Endodermal cell (in vitro differentiated cells): ENCODE measurements around the gene GRM4. TPM values are rescaled to one million over a fixed set of nuclear protein-coding genes. Genes with fewer than 3 reads are reported as not detected.

Experiments
- DNase-seq: peaks from one replicate; pipeline ENCODE4 v3.0.0-alpha.2; 2017
- H3K27ac ChIP-seq: 2 replicates; pipeline ENCODE4 v1.5.1; 2013; ENCODE audit warnings: mild to moderate bottlenecking, low read depth, low read length, moderate library complexity
- H3K27me3 ChIP-seq: 2 replicates; pipeline ENCODE4 v1.6.1; 2013; ENCODE audit warnings: mild to moderate bottlenecking, low read length, moderate library complexity; ENCODE audit not compliant: insufficient read depth, control insufficient read depth, poor library complexity, severe bottlenecking
- H3K36me3 ChIP-seq: 2 replicates; pipeline ENCODE4 v1.7.0; 2013; ENCODE audit warnings: mild to moderate bottlenecking, low read length, moderate library complexity; ENCODE audit not compliant: control insufficient read depth, insufficient read depth
- H3K4me1 ChIP-seq: one replicate; pipeline ENCODE4 v1.7.0; 2013; ENCODE audit warnings: low read length; ENCODE audit not compliant: control insufficient read depth, insufficient read depth
- H3K4me3 ChIP-seq: 2 replicates; pipeline ENCODE4 v1.5.1; 2013; ENCODE audit warnings: mild to moderate bottlenecking, low read length, moderate library complexity
- H3K9ac ChIP-seq: 2 replicates; pipeline ENCODE4 v1.6.1; 2013; ENCODE audit warnings: mild to moderate bottlenecking, low read length, moderate library complexity; ENCODE audit not compliant: poor library complexity, severe bottlenecking; ENCODE audit errors: extremely low read depth
- H3K9me3 ChIP-seq: 2 replicates; pipeline ENCODE4 v1.6.1; 2013; ENCODE audit warnings: mild to moderate bottlenecking, low read length, moderate library complexity; ENCODE audit not compliant: control insufficient read depth
- H3K27ac Mint-ChIP-seq: 2 replicates; pipeline ENCODE4 v1.8.0; 2020; ENCODE audit warnings: mixed read lengths
- H3K27me3 Mint-ChIP-seq: 2 replicates; pipeline ENCODE4 v1.8.0; 2021; ENCODE audit warnings: mild to moderate bottlenecking, mixed read lengths; ENCODE audit not compliant: insufficient read depth
- H3K36me3 Mint-ChIP-seq: 2 replicates; pipeline ENCODE4 v1.8.0; 2020; ENCODE audit warnings: low read depth, mixed read lengths
- H3K4me1 Mint-ChIP-seq: 2 replicates; pipeline ENCODE4 v1.8.0; 2020; ENCODE audit warnings: mixed read lengths
- H3K4me3 Mint-ChIP-seq: 2 replicates; pipeline ENCODE4 v1.8.0; 2020; ENCODE audit warnings: mild to moderate bottlenecking, moderate library complexity, mixed read lengths
- H3K9me3 Mint-ChIP-seq: 2 replicates; pipeline ENCODE4 v1.8.0; 2020; ENCODE audit warnings: mild to moderate bottlenecking, mixed read lengths
- WGBS, 2 experiments: methylation state at CpG; one replicate each; pipeline versions ENCODE4 v1.1.5 to v1.1.7; 2013; ENCODE audit warnings: missing lambda C conversion rate in 2 of 2, mixed read lengths in 1 of 2; ENCODE audit not compliant: insufficient coverage in 1 of 2, insufficient read length in 1 of 2; 5-methylcytosine and 5-hydroxymethylcytosine counted together
- total RNA-seq, 2 donors: library from RNA; stranded (reverse); fragmentation: NEBNext Ultra II Directional in 1 of 2; extraction: Animal tissue kit (Norgen Biotek cat#: 25700) in 1 of 2; gene quantifications; 2 replicates in 1 of 2; 3 replicates in 1 of 2; pipeline ENCODE4 v1.2.1, GENCODE V29; 2021
- TF ChIP-seq, protein P1 (sequence below): fragments of 200-600 bp; sonication (generic); conservative IDR thresholded peaks from 2 replicates; pipeline ENCODE4 v1.5.0; 2021; ENCODE audit warnings: antibody characterized with exemption, mild to moderate bottlenecking

The GRM4 gene
- total RNA-seq, 2 donors from 2014 or later = 3.1 to 9.1 TPM

DNA sequence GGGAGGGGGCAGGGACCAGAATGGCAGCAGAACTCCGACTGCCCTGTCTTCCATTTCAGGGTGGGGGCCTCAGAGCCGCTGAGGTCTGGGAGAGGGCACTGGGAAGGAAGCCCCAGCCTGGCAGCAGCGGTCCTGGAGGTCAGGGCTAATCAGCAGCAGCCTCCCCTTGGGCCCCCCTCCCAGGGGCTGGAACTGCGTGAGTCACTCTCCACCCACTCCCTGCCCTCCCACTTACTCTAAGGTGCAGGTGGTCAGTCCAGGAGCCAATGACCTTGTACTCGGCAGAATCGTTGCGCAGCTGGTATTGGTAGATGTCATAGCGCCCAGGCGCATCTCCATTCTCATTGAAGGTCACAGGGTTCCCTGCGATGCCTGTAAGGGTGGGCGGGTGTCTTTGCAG, 105.9 kb downstream of the GRM4 start:
- no peak overlapping the region for H3K27ac Mint-ChIP-seq
- H3K4me1 ChIP-seq = no peaks in the 10 kb centered on the region
- no peak overlapping the region for H3K4me3 Mint-ChIP-seq
- 89 to 92% methylated on average over 7 to 11 of the region's 11 CpGs for WGBS, 2 experiments
- no peak overlapping the region for H3K4me3 ChIP-seq
- H3K36me3 ChIP-seq = no peaks in the 10 kb centered on the region
- H3K9me3 Mint-ChIP-seq = no peaks in the 10 kb centered on the region
- H3K36me3 Mint-ChIP-seq = no peaks in the 10 kb centered on the region
- no peak overlapping the region for H3K27ac ChIP-seq
- no peaks in the 10 kb centered on the region for H3K27me3 Mint-ChIP-seq
- TF ChIP-seq, protein P1, sequence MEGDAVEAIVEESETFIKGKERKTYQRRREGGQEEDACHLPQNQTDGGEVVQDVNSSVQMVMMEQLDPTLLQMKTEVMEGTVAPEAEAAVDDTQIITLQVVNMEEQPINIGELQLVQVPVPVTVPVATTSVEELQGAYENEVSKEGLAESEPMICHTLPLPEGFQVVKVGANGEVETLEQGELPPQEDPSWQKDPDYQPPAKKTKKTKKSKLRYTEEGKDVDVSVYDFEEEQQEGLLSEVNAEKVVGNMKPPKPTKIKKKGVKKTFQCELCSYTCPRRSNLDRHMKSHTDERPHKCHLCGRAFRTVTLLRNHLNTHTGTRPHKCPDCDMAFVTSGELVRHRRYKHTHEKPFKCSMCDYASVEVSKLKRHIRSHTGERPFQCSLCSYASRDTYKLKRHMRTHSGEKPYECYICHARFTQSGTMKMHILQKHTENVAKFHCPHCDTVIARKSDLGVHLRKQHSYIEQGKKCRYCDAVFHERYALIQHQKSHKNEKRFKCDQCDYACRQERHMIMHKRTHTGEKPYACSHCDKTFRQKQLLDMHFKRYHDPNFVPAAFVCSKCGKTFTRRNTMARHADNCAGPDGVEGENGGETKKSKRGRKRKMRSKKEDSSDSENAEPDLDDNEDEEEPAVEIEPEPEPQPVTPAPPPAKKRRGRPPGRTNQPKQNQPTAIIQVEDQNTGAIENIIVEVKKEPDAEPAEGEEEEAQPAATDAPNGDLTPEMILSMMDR = no peak
- H3K9ac ChIP-seq = no peak overlapping the region
- peaks cover 5% of the 10 kb centered on the region for H3K4me1 Mint-ChIP-seq
- no peaks in the 10 kb centered on the region for H3K9me3 ChIP-seq
- H3K27me3 ChIP-seq = no peaks in the 10 kb centered on the region
- no peak for DNase-seq

DNA sequence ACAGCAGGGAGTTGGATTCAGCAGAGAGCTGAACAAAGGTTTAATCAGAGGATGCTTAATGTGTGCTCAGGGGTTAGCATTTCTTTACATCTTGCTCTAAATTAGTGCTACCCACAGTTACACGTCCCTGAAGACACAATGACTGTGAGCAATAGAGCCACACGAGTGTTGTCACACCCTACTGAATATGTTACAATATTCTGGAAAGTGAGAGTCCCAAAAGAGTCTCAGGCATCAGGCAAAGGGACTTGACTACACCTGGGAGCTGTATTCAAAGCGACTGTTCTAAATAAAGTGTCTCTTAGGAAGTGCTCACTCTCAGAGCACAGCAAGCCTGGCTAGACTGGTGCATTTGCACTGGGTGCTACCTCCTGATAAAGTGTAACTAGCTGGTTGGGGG, 108.7 kb downstream of the GRM4 start:
- Histone ChIP-seq H3K9me3 (no peaks in the 10 kb centered on the region), H3K9ac (no peak overlapping the region), H3K27me3 (no peaks in the 10 kb centered on the region), H3K36me3 (no peaks in the 10 kb centered on the region), H3K4me1 (no peaks in the 10 kb centered on the region), H3K4me3 (no peak overlapping the region), H3K27ac (no peak overlapping the region)
- H3K4me1 Mint-ChIP-seq = peaks cover 2% of the 10 kb centered on the region
- H3K36me3 Mint-ChIP-seq = no peaks in the 10 kb centered on the region
- no peak overlapping the region for H3K27ac Mint-ChIP-seq
- DNase-seq = no peak
- 80 to 89% methylated on average over 3 of the region's 3 CpGs for WGBS, 2 experiments
- H3K27me3 Mint-ChIP-seq = peaks cover 5% of the 10 kb centered on the region
- H3K4me3 Mint-ChIP-seq = no peak overlapping the region
- no peaks in the 10 kb centered on the region for H3K9me3 Mint-ChIP-seq
- TF ChIP-seq, protein P1 = no peak

DNA sequence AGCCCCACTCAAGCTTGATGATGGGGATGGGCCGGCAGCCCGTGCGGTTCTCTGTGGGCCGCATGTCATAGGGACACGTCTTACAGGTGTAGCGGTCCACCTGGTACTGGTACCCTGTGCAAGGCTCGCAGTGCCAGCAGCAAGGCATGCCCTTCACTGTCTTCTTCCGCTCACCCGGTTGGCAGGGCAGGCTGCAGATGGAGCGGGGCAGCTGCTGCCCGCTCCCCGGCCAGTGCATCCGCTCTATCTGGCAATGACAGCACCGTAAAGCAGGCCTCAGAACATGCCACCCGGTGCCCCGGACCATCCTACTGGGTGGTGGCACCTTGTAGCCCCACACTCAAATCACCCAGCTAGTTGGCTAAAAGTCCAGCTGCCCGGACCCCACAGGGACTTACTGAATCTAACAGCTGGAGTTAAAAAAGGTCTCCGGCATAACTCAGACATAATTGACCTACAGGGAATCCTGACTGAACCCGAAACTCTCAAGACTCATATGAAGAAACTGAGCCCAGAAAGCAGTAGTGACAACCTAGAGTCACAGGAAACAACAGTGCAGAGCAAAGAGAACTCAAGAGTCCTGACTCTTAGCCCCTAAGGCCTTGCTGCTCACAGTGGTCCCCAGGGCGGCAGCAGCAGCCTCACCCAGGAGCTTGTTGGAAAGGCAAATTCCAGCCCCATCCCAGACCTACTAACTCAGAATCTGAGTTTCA, 109.4 kb downstream of the GRM4 start:
- no peak for DNase-seq
- TF ChIP-seq, protein P1 = no peak
- H3K4me1 Mint-ChIP-seq = peaks cover 2% of the 10 kb centered on the region
- H3K36me3 ChIP-seq = no peaks in the 10 kb centered on the region
- H3K9me3 Mint-ChIP-seq = no peaks in the 10 kb centered on the region
- no peak overlapping the region for H3K9ac ChIP-seq
- no peak overlapping the region for H3K4me3 ChIP-seq
- no peaks in the 10 kb centered on the region for H3K9me3 ChIP-seq
- H3K4me3 Mint-ChIP-seq = no peak overlapping the region
- 93 to 98% methylated on average over 14 to 20 of the region's 20 CpGs for WGBS, 2 experiments
- no peaks in the 10 kb centered on the region for H3K27me3 ChIP-seq
- H3K36me3 Mint-ChIP-seq = no peaks in the 10 kb centered on the region
- H3K27me3 Mint-ChIP-seq = peaks cover 5% of the 10 kb centered on the region
- no peaks in the 10 kb centered on the region for H3K4me1 ChIP-seq
- no peak overlapping the region for H3K27ac Mint-ChIP-seq
- H3K27ac ChIP-seq = no peak overlapping the region
